ENCODE results near the gene COG2.
"Not testable (repeated sequence)": the region's sequence is repeated elsewhere in the genome, so short reads cannot be mapped to it uniquely, and the experiment has no call there.

Gene COG2

GRCh38 chr1:230694464-230694863 is 52.2 kb downstream of the COG2 start:
- Histone ChIP-seq H3K27me3 (ENCODE audit: control insufficient read depth, insufficient read depth, low read length) (no peaks in the 10 kb centered on the region), H3K4me1 (ENCODE audit: control insufficient read depth, low read depth, low read length) (no peaks in the 10 kb centered on the region), H3K27ac (ENCODE audit: low read length) (no peak overlapping the region), H3K9me3 (ENCODE audit: control insufficient read depth, low read depth, low read length) (no peaks in the 10 kb centered on the region), H3K36me3 (ENCODE audit: control insufficient read depth, low read depth, low read length) (peaks cover 25% of the 10 kb centered on the region), H3K4me3 (ENCODE audit: low read length) (no peak overlapping the region), H3K9ac (ENCODE audit: low read length) (no peak overlapping the region)

GRCh38 chr1:230694991-230695390 is 52.7 kb downstream of the COG2 start:
- H3K4me1 ChIP-seq (ENCODE audit: control insufficient read depth, low read depth, low read length): no peaks in the 10 kb centered on the region
- H3K27me3 ChIP-seq (ENCODE audit: control insufficient read depth, insufficient read depth, low read length): no peaks in the 10 kb centered on the region
- no peak overlapping the region for H3K9ac ChIP-seq (ENCODE audit: low read length)
- H3K27ac ChIP-seq (ENCODE audit: low read length): no peak overlapping the region
- H3K36me3 ChIP-seq (ENCODE audit: control insufficient read depth, low read depth, low read length): peaks cover 20% of the 10 kb centered on the region
- no peak overlapping the region for H3K4me3 ChIP-seq (ENCODE audit: low read length)
- H3K9me3 ChIP-seq (ENCODE audit: control insufficient read depth, low read depth, low read length): no peaks in the 10 kb centered on the region

- Histone ChIP-seq H3K36me3 (ENCODE audit: control insufficient read depth, low read depth, low read length) (peaks cover 15% of the 10 kb centered on the region), H3K4me1 (ENCODE audit: control insufficient read depth, low read depth, low read length) (no peaks in the 10 kb centered on the region), H3K9me3 (ENCODE audit: control insufficient read depth, low read depth, low read length) (no peaks in the 10 kb centered on the region), H3K9ac (ENCODE audit: low read length) (no peak overlapping the region), H3K4me3 (ENCODE audit: low read length) (no peak overlapping the region), H3K27me3 (ENCODE audit: control insufficient read depth, insufficient read depth, low read length) (no peaks in the 10 kb centered on the region), H3K27ac (ENCODE audit: low read length) (no peak overlapping the region)
Observed at GRCh38 chr1:230696218-230696617, 53.9 kb downstream of the COG2 start.

GRCh38 chr1:230696722-230697437 is 54.6 kb downstream of the COG2 start:
- H3K4me3 ChIP-seq (ENCODE audit: low read length): no peak overlapping the region
- H3K36me3 ChIP-seq (ENCODE audit: control insufficient read depth, low read depth, low read length): peaks cover 9% of the 10 kb centered on the region
- no peak overlapping the region for H3K9ac ChIP-seq (ENCODE audit: low read length)
- H3K27ac ChIP-seq (ENCODE audit: low read length): no peak overlapping the region
- no peaks in the 10 kb centered on the region for H3K4me1 ChIP-seq (ENCODE audit: control insufficient read depth, low read depth, low read length)
- no peaks in the 10 kb centered on the region for H3K27me3 ChIP-seq (ENCODE audit: control insufficient read depth, insufficient read depth, low read length)
- no peaks in the 10 kb centered on the region for H3K9me3 ChIP-seq (ENCODE audit: control insufficient read depth, low read depth, low read length)

- Histone ChIP-seq H3K4me3 (ENCODE audit: low read length) (no peak overlapping the region), H3K27me3 (ENCODE audit: control insufficient read depth, insufficient read depth, low read length) (no peaks in the 10 kb centered on the region), H3K36me3 (ENCODE audit: control insufficient read depth, low read depth, low read length) (no peaks in the 10 kb centered on the region), H3K9me3 (ENCODE audit: control insufficient read depth, low read depth, low read length) (no peaks in the 10 kb centered on the region), H3K9ac (ENCODE audit: low read length) (no peak overlapping the region), H3K4me1 (ENCODE audit: control insufficient read depth, low read depth, low read length) (peaks cover 6% of the 10 kb centered on the region), H3K27ac (ENCODE audit: low read length) (no peak overlapping the region)
Observed at GRCh38 chr1:230698130-230698529, 55.8 kb downstream of the COG2 start.

- H3K27me3 ChIP-seq (ENCODE audit: control insufficient read depth, insufficient read depth, low read length); H3K4me3 ChIP-seq (ENCODE audit: low read length); H3K9ac ChIP-seq (ENCODE audit: low read length); H3K36me3 ChIP-seq (ENCODE audit: control insufficient read depth, low read depth, low read length); H3K4me1 ChIP-seq (ENCODE audit: control insufficient read depth, low read depth, low read length); H3K9me3 ChIP-seq (ENCODE audit: control insufficient read depth, low read depth, low read length); H3K27ac ChIP-seq (ENCODE audit: low read length): not testable (repeated sequence)
Observed at GRCh38 chr1:230698964-230699363, 56.7 kb downstream of the COG2 start.

GRCh38 chr1:230699716-230700115 is 57.4 kb downstream of the COG2 start:
- Histone ChIP-seq H3K36me3 (ENCODE audit: control insufficient read depth, low read depth, low read length) (no peaks in the 10 kb centered on the region), H3K9ac (ENCODE audit: low read length) (no peak overlapping the region), H3K4me3 (ENCODE audit: low read length) (no peak overlapping the region), H3K27ac (ENCODE audit: low read length) (no peak overlapping the region), H3K27me3 (ENCODE audit: control insufficient read depth, insufficient read depth, low read length) (no peaks in the 10 kb centered on the region), H3K4me1 (ENCODE audit: control insufficient read depth, low read depth, low read length) (peaks cover 6% of the 10 kb centered on the region), H3K9me3 (ENCODE audit: control insufficient read depth, low read depth, low read length) (no peaks in the 10 kb centered on the region)

GRCh38 chr1:230700132-230700531 is 57.9 kb downstream of the COG2 start:
- Histone ChIP-seq H3K27me3 (ENCODE audit: control insufficient read depth, insufficient read depth, low read length) (no peaks in the 10 kb centered on the region), H3K9me3 (ENCODE audit: control insufficient read depth, low read depth, low read length) (no peaks in the 10 kb centered on the region), H3K9ac (ENCODE audit: low read length) (no peak overlapping the region)

GRCh38 chr1:230701434-230701833 is 59.2 kb downstream of the COG2 start:
- H3K27me3 ChIP-seq (ENCODE audit: control insufficient read depth, insufficient read depth, low read length): no peaks in the 10 kb centered on the region
- H3K9me3 ChIP-seq (ENCODE audit: control insufficient read depth, low read depth, low read length): no peaks in the 10 kb centered on the region

More at GRCh38 chr1:230700132-230700531, 57.9 kb downstream of the COG2 start:
- Histone ChIP-seq H3K27ac (ENCODE audit: low read length) (no peak overlapping the region), H3K4me1 (ENCODE audit: control insufficient read depth, low read depth, low read length) (peaks cover 6% of the 10 kb centered on the region), H3K4me3 (ENCODE audit: low read length) (no peak overlapping the region), H3K36me3 (ENCODE audit: control insufficient read depth, low read depth, low read length) (no peaks in the 10 kb centered on the region)

GRCh38 chr1:230701895-230702768 is 59.9 kb downstream of the COG2 start:
- H3K9ac ChIP-seq (ENCODE audit: low read length): no peak overlapping the region
- no peak overlapping the region for H3K27ac ChIP-seq (ENCODE audit: low read length)
- H3K27me3 ChIP-seq (ENCODE audit: control insufficient read depth, insufficient read depth, low read length): no peaks in the 10 kb centered on the region
- no peaks in the 10 kb centered on the region for H3K36me3 ChIP-seq (ENCODE audit: control insufficient read depth, low read depth, low read length)
- H3K9me3 ChIP-seq (ENCODE audit: control insufficient read depth, low read depth, low read length): no peaks in the 10 kb centered on the region
- H3K4me3 ChIP-seq (ENCODE audit: low read length): no peak overlapping the region
- H3K4me1 ChIP-seq (ENCODE audit: control insufficient read depth, low read depth, low read length): peaks cover 6% of the 10 kb centered on the region

More at GRCh38 chr1:230701434-230701833, 59.2 kb downstream of the COG2 start:
- H3K4me1 ChIP-seq (ENCODE audit: control insufficient read depth, low read depth, low read length): peaks cover 6% of the 10 kb centered on the region
- no peak overlapping the region for H3K9ac ChIP-seq (ENCODE audit: low read length)
- no peak overlapping the region for H3K27ac ChIP-seq (ENCODE audit: low read length)
- H3K4me3 ChIP-seq (ENCODE audit: low read length): no peak overlapping the region
- H3K36me3 ChIP-seq (ENCODE audit: control insufficient read depth, low read depth, low read length): no peaks in the 10 kb centered on the region

GRCh38 chr1:230702934-230703678 is 60.8 kb downstream of the COG2 start:
- Histone ChIP-seq H3K4me1 (ENCODE audit: control insufficient read depth, low read depth, low read length) (peaks cover 6% of the 10 kb centered on the region), H3K9me3 (ENCODE audit: control insufficient read depth, low read depth, low read length) (no peaks in the 10 kb centered on the region), H3K4me3 (ENCODE audit: low read length) (no peak overlapping the region), H3K27me3 (ENCODE audit: control insufficient read depth, insufficient read depth, low read length) (no peaks in the 10 kb centered on the region), H3K27ac (ENCODE audit: low read length) (no peak overlapping the region), H3K9ac (ENCODE audit: low read length) (no peak overlapping the region), H3K36me3 (ENCODE audit: control insufficient read depth, low read depth, low read length) (no peaks in the 10 kb centered on the region)
